Measurements from ENCODE around the gene SYNE1.
"Not testable (repeated sequence)": the region's sequence is repeated elsewhere in the genome, so short reads cannot be mapped to it uniquely, and the experiment has no call there.

SYNE1 gene

DNA sequence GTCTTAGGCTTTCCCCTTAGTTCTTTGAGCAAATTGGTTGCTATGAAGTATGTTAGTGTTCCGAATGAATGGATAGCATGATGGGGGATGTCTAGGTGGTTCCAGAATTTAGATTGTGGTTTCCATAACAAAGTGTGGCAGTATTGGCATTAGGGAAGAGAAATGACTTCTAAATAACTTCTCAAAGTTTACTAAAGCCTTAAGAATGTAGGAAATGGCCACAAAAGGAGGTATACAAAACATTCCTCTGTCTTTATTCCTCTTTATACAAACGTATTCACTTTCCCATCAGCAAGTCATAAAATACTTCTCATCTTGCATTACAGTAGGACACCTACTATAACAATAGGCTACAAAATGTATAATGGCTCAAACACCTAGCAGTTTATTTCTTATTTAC is 550.1 kb downstream of the SYNE1 start:
- DNase-seq = no peak

DNA sequence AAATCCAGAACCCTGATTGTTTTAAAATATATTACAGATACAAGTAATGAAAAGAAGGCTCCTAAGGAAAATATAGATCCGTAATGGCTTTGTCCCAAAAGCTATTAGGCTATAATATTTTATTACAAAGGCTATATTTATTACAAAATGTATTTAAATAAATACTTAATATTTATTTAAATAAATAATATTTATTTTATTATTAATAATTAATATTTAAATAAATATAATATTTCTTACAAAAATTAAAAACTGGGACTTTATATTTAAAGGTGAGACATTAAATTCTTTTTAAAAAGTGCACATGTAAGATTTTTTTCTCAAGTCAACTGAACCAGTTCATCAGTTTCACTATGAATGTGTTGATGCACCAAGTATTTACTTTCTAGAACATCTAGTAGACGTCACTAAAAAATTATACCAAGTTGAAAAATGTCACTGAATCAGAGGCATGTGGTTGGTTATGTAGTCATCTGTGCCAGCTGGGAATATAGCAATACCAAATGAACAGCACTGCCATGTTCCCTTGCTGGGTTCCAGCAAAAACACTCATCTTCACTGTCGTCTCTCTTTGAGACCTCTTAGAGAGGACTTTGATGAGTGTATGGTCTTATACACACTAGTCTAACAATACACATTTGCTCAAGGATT is 550.8 kb downstream of the SYNE1 start:
- no peak for DNase-seq

DNA sequence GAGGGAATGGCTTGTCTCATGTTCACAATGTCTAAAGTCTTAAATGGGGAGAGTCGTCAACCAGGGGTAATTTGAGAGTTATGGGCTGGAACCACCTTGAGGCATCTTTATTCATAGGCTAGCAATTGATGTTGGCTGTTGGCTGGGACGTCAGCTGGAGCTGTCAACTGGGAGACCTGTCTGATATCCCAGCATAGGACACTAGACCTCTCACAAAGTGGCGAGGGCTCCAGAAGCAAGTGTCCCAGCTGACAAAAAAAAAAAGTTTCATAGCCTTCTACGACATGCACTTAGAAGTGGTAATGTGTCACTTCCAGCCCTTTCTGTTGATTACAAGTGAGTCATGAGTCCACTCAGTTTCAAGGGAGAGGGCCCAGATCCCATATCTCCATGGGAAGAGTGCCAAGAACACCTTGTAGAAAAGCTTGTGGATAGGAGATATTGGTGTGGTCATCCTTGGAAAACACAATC is 551.7 kb downstream of the SYNE1 start:
- DNase-seq = no peak

DNA sequence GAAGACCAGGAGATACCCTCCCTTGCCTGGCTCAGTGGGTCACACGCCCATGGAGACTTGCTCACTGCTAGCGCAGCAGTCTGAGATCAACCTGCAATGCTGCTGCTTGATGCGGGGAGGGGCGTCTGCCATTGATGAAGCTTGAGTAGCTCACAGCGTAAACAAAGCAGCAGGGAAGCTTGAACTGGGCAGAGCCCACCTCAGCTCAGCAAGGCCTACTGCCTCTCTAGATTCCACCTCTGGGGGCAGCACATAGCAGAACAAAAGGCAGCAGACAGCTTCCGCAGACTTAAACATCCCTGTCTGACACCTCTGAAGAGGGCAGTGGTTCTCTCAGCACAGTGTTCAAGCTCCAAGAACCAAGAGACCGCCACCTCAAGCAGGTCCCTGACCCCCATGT is 558.4 kb downstream of the SYNE1 start:
- DNase-seq = no peak

DNA sequence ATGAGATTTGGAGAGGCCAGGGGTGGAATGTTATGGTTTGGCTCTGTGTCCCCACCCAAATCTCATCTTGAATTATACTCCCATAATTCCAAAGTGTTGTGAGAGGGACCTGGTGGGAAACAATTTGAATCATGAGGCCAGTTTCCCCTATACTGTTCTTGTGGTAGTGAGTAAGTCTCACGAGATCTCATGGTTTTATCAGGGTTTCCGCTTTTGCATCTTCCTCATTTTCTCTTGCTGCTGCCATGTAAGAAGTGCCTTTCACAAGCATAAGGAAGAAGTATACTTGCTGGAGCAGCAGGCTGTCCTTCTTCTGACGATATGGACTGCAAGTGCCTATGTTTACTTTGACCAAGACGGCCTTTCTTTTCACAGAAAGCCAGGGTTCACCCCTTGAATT is 559.2 kb downstream of the SYNE1 start:
- no peak for DNase-seq

DNA sequence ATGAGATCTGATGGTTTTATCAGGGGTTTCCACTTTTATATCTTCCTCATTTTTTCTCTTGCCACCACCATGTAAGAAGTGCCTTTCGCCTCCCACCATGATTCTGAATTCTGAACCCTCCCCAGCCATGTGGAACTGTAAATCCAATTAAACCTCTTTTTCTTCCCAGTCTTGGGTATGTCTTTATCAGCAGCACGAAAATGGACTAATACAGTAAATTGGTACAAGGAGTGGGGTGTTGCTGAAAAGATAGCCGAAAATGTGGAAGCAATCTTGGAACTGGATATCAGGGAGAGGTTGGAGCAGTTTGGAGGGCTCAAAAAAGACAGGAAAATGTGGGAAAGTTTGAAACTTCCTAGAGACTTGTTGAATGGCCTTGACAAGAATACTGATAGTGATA is 560.9 kb downstream of the SYNE1 start:
- not testable (repeated sequence) for DNase-seq

DNA sequence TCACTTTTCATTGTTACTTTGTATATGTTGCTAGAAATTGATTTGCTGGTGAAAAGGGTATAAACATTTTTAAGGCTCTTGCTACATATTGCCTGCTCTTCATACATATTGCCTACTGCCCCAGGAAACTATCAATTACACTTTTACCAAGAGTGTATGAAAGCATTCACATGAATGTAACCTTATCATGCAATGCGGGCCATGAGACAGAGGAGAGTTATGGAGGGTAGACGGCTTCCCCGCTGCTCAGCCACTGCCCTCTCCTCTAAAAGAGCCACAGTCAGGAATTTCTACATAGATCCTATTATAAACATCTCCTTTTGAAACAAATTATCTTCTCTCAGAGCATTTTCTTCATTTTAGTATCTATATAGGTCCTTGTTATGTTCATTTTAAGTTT is 565.3 kb downstream of the SYNE1 start:
- DNase-seq = no peak
